ENCODE results near the gene ATXN2L.

DNA sequence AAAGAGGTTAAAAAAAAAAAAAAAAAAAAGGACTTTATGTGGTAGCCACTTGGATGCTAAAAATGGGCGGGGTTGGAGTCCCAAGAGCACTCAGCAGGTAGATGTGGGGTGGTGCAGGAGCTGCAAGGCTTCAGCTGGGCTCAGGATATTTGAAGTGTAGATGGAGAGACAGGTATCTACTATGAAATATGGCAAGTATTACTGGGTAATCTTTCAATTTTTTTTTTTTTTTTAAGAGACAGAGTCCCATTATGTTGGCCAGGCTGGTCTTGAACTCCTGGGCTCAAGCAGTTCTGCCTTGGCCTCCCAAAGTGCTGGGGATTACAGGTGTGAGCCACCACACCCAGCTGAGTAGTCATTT is 15.7 kb downstream of the ATXN2L start:
- TF ChIP-seq, protein P1, sequence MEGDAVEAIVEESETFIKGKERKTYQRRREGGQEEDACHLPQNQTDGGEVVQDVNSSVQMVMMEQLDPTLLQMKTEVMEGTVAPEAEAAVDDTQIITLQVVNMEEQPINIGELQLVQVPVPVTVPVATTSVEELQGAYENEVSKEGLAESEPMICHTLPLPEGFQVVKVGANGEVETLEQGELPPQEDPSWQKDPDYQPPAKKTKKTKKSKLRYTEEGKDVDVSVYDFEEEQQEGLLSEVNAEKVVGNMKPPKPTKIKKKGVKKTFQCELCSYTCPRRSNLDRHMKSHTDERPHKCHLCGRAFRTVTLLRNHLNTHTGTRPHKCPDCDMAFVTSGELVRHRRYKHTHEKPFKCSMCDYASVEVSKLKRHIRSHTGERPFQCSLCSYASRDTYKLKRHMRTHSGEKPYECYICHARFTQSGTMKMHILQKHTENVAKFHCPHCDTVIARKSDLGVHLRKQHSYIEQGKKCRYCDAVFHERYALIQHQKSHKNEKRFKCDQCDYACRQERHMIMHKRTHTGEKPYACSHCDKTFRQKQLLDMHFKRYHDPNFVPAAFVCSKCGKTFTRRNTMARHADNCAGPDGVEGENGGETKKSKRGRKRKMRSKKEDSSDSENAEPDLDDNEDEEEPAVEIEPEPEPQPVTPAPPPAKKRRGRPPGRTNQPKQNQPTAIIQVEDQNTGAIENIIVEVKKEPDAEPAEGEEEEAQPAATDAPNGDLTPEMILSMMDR (IDR thresholded peaks at IDR 0.05), result no peak
- TF ChIP-seq POLR2A (IDR thresholded peaks at IDR 0.05; ENCODE audit: low read depth) (no peak), EP300 (IDR thresholded peaks at IDR 0.05) (no peak)

Measured in esophagus muscularis mucosa (tissue), 4 donors.